ENCODE measurements around the gene TCF23. TPM values are rescaled to one million over a fixed set of nuclear protein-coding genes. Genes with fewer than 3 reads are reported as not detected.

Gene TCF23
- total and polyA plus RNA-seq, 9 donors, result 8.4 to 72.2 (median 41.7) TPM

DNA sequence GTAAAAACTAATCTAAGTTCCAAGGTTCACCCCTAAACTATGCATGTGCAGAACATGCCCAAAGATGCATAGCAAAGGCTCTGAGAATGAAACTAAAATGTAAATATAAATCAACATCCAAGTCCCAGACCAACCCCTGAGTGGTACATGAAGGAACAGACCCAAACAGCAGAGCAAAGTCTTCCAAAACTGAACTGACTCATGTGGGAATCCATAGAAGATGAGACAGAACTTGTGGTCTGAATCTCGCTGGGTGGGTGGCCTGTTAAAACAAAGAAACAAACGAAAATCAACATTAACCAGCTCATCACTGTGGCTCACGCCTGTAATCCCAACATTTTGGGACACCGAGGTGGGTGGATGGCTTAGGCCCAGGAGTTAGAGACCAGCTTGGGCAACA is 33.5 kb downstream of the TCF23 start:
- Histone ChIP-seq H3K36me3 (no peaks in the 10 kb centered on the region), H3K9me3 (no peaks in the 10 kb centered on the region), H3K4me1 (ENCODE audit: insufficient read depth) (peaks cover 29% of the 10 kb centered on the region), H3K4me3 (no peak overlapping the region), H3K27me3 (no peaks in the 10 kb centered on the region), H3K27ac (peak overlapping the region in 1 of 2 donors; percentile 79)
- DNase-seq, result no peak
- intact Hi-C loops (cut with DNase I), result no loop called here
- WGBS, 3 donors, result 12 to 33% (median 16%) methylated on average over 4 of the region's 4 CpGs
- TF ChIP-seq EP300 (IDR thresholded peaks at IDR 0.05) (no peak), POLR2A (IDR thresholded peaks at IDR 0.05) (no peak)
- TF ChIP-seq, protein P1, sequence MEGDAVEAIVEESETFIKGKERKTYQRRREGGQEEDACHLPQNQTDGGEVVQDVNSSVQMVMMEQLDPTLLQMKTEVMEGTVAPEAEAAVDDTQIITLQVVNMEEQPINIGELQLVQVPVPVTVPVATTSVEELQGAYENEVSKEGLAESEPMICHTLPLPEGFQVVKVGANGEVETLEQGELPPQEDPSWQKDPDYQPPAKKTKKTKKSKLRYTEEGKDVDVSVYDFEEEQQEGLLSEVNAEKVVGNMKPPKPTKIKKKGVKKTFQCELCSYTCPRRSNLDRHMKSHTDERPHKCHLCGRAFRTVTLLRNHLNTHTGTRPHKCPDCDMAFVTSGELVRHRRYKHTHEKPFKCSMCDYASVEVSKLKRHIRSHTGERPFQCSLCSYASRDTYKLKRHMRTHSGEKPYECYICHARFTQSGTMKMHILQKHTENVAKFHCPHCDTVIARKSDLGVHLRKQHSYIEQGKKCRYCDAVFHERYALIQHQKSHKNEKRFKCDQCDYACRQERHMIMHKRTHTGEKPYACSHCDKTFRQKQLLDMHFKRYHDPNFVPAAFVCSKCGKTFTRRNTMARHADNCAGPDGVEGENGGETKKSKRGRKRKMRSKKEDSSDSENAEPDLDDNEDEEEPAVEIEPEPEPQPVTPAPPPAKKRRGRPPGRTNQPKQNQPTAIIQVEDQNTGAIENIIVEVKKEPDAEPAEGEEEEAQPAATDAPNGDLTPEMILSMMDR (IDR thresholded peaks at IDR 0.05), result no peak

DNA sequence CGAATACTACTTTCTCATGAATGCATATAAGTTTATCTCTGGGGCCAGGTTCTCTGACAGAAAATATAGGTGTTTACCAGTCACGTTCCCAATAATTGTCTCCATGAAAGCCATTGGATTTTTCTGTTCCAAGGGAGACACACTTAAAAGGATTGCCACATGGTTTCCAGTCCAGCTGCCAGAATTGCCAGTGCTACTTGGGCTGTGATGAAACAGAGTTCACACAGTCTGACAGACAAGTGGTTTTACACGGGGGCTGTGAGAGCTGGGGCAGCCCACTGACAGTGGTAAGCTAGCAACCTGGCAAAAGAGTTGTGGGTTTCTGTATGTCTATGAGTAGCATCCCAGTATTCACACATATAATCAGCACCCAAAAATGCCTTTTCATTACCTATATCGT is 35.3 kb downstream of the TCF23 start:
- WGBS, 3 donors, result 51 to 64% (median 53%) methylated on average over 4 of the region's 4 CpGs
- TF ChIP-seq EP300 (IDR thresholded peaks at IDR 0.05) (no peak), POLR2A (IDR thresholded peaks at IDR 0.05) (no peak)
- TF ChIP-seq, protein P1 (IDR thresholded peaks at IDR 0.05), result no peak
- intact Hi-C loops (cut with DNase I), result no loop called here
- peaks cover 26% of the 10 kb centered on the region for H3K4me1 ChIP-seq (ENCODE audit: insufficient read depth)
- H3K27ac ChIP-seq, result peak overlapping the region in 1 of 2 donors; percentile 79
- H3K9me3 ChIP-seq, result no peaks in the 10 kb centered on the region
- no peaks in the 10 kb centered on the region for H3K36me3 ChIP-seq
- peak in 3 of 5 donors; percentile 47 to 72 (median 57) for DNase-seq
- H3K4me3 ChIP-seq, result no peak overlapping the region
- no peaks in the 10 kb centered on the region for H3K27me3 ChIP-seq

DNA sequence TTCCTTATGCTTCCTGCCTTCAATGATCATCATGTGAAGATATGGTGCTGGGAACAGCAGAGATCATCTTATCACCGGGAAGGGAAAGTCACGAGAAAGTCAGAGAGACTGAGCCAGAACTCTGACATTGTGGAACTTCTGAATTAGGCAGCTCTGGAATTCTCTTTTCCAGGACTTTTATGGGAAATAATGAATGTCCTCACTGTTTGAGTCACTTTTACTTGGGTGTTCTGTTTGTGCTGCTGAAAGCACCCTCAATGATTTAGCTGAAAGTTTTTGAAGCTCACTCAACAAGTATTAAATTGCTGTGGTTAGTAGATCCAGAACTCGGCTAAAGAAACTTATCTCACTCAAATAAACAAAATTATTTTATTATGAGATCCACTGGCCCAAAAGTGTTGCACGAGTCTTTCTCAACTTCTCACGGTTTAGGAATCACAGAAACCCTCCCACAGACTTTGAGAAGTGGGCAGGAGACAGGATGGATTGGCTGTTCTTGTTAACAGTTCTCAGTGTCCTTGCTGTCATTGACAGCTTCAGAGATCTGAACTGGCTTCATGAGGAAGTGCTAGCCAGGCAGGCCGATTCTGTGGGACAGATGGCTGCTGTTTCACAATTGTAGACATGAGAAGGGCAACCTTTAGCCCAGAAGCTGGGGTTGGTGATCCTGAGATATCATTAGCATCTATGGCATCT is 36.7 kb downstream of the TCF23 start:
- intact Hi-C loops (cut with DNase I), result loop anchor here in 1 of 4 donors (5.0 kb wide), 1 partner anchor 53 kb away; the partner anchor contains the start of gene PREB

DNA sequence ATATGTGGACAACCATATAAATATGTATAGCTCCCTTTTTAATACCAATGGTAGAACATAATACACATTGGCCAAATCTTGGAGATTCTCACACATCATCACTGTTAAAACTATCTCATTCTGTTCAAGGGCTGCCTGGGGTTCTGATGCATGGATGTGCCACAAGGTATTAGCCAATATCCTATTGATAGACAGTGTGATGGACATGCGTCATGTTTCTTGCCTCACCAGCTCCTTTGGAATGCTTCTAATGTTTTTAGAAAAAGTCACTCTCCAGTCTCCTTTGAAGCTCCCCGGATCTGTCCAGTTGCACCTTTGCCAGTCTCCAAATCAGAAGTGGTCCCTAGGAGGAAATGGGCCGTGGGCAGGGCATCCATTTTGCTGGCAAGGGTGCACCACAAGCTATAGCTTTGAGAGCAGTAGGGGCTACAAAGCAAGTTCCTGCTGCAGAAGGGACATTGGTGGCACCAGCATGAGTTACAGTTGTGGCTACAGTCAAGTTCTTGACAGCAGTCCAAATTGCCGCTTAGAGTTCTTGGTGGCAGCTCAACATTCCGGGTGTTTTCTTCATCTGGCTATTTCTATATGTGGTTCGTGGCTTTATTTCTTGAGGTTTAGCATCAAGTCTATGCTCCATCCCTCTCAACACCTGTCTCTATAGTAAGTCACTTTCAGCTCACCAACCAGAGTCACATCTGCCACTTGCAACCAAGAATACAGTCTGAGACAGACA is 38.0 kb downstream of the TCF23 start:
- TF ChIP-seq POLR2A (IDR thresholded peaks at IDR 0.05) (no peak), EP300 (IDR thresholded peaks at IDR 0.05) (no peak)
- TF ChIP-seq, protein P1 (IDR thresholded peaks at IDR 0.05), result no peak
- Histone ChIP-seq H3K4me3 (no peak overlapping the region), H3K36me3 (no peaks in the 10 kb centered on the region), H3K4me1 (ENCODE audit: insufficient read depth) (peaks cover 19% of the 10 kb centered on the region), H3K27ac (no peak overlapping the region), H3K9me3 (no peaks in the 10 kb centered on the region), H3K27me3 (no peaks in the 10 kb centered on the region)
- WGBS, 3 donors, result 75 to 78% (median 77%) methylated on average over 6 of the region's 6 CpGs
- no peak for DNase-seq
- intact Hi-C loops (cut with DNase I), result loop anchor here in 1 of 4 donors (5.0 kb wide), 1 partner anchor 54 kb away; the partner anchor contains the start of gene PREB

More for the DNA sequence above, 36.7 kb downstream of the TCF23 start:
- 4 to 9% (median 4%) methylated on average over 6 of the region's 6 CpGs for WGBS, 3 donors
- TF ChIP-seq POLR2A (IDR thresholded peaks at IDR 0.05) (no peak), EP300 (IDR thresholded peaks at IDR 0.05) (peak; percentile 78)
- TF ChIP-seq, protein P1 (IDR thresholded peaks at IDR 0.05), result no peak
- Histone ChIP-seq H3K4me3 (no peak overlapping the region), H3K9me3 (no peaks in the 10 kb centered on the region), H3K36me3 (no peaks in the 10 kb centered on the region), H3K27ac (peak overlapping the region; percentile 46 to 79), H3K27me3 (no peaks in the 10 kb centered on the region), H3K4me1 (ENCODE audit: insufficient read depth) (peaks cover 22% of the 10 kb centered on the region)
- peak in 1 of 5 donors; percentile 49 for DNase-seq
